ENCODE measurements around the gene BAZ1A.
A peak's percentile ranks its signal among the peaks of the same experiment; 100 is the strongest.

The BAZ1A gene

DNA sequence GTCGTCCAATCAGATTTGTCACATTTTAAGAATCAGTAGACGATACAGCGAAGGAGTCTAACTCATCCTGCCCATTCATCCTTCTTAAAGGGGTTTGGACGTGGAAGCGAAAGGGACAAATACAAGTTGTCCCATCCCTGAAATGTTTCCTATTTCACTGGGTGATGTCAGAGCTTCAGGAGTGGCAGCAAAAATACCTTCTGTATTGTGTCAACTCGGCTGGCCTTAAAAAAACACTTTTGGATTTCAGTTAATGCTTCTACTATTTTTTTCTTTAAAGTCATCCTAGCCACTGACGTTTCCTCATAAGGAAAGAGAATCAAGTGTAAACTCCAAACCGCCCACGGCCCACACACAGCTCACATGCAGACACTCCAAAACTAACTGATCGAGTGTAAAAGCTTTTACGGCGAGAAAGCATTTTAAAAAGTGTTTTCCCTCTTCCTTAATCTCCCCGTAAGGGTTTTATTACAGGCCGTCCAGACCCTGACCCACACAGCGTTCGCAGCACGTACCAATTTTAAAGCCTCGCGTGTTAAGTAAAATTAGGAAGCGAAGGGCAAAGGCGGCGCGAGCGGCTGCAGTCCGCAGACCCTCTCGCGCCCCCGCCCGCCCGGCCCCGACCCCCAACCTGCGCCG, 161.4 kb downstream of the BAZ1A start:
- no peak for TF ChIP-seq ZNF274 (IDR thresholded peaks at IDR 0.05; ENCODE audit: low read depth, low read length)
- peak overlapping the region; percentile 85 for H3K4me3 ChIP-seq (ENCODE audit: low read length)

DNA sequence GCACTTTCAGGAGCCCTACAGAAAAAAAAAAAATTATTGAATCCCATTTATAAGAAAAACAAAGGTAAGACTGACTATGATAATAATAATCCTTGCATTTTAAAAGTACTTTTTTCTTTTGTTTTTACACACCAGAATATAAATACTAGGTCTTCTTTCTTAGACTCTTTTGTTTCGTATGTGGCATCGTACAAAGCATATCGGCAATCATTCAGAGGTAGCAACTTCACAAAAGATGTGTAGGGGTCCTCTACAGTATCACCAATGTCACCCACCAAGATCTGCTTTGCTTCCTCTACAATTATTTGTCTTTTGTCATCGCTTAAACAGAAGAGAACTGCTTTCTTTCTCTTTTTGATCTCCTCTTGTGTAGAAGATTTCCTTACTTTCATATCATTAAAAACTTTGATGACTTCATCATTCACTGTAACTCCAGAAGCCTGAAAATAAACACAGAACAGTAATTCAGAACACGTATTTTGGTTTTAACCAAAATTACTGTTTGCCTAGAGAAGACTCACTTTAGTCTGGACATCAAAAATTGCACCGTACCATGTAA, 162.0 kb downstream of the BAZ1A start:
- peak overlapping the region; percentile 85 for H3K4me3 ChIP-seq (ENCODE audit: low read length)
- no peak for TF ChIP-seq ZNF274 (IDR thresholded peaks at IDR 0.05; ENCODE audit: low read depth, low read length)

DNA sequence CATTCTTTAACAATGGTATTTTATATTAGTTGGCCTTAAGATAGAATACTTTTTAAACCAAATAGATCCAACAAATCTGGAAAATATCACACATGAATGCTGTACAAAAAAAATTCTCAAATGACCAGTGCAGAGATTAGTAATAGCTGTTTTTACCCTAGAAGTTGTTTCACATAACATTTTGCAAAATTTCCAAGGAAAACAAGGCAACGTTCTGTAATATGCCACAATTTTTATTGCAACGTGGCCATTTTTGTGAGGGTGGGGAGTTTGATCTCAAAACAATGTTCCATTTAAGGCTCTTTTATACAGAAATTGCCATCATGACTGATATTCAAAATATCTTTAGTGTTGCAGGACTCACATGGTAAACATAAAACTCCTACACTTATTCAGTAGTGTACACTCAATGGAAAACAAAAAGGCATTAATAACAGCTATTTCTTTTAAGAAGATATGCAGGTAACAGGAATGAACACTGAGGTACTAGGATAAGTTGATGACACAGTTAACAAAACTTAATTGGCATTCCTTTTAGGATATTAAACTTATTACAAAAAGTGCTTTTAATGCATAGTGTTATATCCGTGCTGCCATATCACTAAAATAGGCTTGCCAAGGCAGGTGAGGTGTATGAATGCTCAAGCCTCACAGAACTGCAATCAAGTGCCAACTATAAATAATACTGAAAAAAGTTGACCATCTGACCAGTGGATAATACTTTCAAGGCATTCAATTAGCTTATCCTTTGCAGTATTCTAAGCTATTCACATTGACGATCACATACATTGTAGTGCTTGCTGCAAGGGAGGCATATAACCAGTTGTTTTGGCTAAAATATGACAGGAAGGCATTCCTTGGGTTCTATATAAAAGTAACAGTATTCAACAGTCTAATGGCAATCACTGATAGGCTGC, 163.1 kb downstream of the BAZ1A start:
- no peak for TF ChIP-seq ZNF274 (IDR thresholded peaks at IDR 0.05; ENCODE audit: low read depth, low read length)
- H3K4me3 ChIP-seq (ENCODE audit: low read length): no peak overlapping the region; the same call in 1 of the 2 replicates

DNA sequence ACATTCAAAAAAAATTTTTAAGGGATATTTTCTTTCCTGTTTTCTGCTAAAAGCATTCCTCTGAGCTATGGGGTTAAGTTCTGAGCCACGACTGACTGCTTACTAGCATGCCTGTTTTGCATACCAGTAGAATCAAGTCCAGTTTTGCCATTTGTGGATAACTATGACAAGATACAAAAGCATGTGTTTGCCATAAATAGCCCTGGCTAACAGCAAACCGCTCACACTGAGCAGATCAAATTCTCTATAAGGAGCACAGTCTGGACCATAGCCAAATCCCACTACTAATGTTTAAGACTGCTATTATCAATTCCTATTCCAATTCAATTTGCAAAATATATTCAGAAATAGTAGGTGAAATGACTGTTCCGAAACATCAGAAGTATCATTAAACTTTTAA, 164.0 kb downstream of the BAZ1A start:
- no peak for TF ChIP-seq ZNF274 (IDR thresholded peaks at IDR 0.05; ENCODE audit: low read depth, low read length)
- no peak overlapping the region for H3K4me3 ChIP-seq (ENCODE audit: low read length)

DNA sequence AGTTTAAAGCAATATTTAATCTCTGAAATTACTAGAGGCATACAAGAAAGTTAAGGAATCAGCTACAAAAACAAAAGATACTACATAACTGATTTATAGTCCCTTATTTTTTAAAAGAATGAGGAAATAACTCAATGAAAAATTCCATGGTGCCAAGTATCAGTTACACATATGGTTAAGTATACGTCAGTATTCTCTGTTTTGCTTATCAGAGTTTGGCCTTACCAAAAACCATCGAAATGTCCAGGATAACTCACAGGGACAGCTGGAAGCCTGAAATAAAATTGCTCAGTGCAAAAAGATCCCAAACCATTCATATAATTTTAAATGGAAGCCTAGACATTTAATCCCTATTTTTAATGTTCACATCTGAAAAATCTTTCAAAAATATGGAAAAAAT, 164.4 kb downstream of the BAZ1A start:
- H3K4me3 ChIP-seq (ENCODE audit: low read length): no peak overlapping the region

DNA sequence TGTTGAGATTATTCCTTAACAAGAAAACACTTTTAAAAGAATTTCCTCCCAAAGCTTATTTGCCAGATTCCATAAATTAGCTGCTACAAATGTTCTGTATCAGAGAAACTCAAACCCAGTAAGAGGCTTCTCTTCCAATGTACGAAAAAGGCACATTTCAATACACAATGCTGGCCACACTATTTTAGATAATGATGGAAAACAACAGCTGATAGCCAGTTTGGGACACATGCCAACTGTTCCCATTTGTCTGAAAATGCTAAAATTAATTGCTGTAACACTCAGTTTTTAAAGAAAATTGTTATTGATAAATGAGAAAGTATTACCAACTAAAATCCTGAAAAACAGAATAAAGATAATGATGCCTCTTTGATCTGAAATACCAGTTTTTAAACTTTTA, 165.2 kb downstream of the BAZ1A start:
- TF ChIP-seq ZNF274 (IDR thresholded peaks at IDR 0.05; ENCODE audit: low read depth, low read length): no peak
- no peak overlapping the region for H3K4me3 ChIP-seq (ENCODE audit: low read length)

More for the DNA sequence above, 164.4 kb downstream of the BAZ1A start:
- TF ChIP-seq ZNF274 (IDR thresholded peaks at IDR 0.05; ENCODE audit: low read depth, low read length): no peak

DNA sequence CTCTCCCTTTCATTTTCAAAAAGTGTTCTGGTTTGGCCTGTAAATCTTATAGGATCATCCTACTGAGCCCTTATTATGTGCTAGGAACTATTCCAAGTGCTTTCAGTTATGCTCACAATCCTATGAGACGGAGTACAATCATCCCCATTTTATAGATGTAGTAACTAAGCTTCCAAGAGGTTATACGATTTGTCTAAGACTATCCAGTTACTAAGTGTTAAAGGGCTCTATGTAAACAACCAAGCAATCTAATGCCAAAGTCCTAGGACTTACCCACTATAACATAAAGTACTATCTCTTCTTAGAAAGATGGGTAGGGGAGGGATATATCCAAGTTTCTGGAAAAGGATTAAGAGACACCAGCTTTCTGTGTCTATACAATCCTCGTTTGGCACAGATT, 167.4 kb downstream of the BAZ1A start:
- no peak overlapping the region for H3K4me3 ChIP-seq (ENCODE audit: low read length)
- TF ChIP-seq ZNF274 (IDR thresholded peaks at IDR 0.05; ENCODE audit: low read depth, low read length): no peak
